GM21390 (cell line): ENCODE results near the gene DHTKD1.
"Not testable (repeated sequence)": the region's sequence is repeated elsewhere in the genome, so short reads cannot be mapped to it uniquely, and the experiment has no call there.

Source experiments
- ATAC-seq: cut with Tn5 transposase; IDR thresholded peaks from one replicate; pipeline ENCODE4 v1.9.1; 2021; ENCODE audit not compliant: unreplicated experiment

Gene DHTKD1

GRCh38 chr10:12140038-12140437, 71.3 kb downstream of the DHTKD1 start:
- no peak for ATAC-seq

- ATAC-seq = no peak
Measured at GRCh38 chr10:12144538-12144937, 75.8 kb downstream of the DHTKD1 start.

GRCh38 chr10:12150163-12150562, 81.4 kb downstream of the DHTKD1 start:
- no peak for ATAC-seq

DNA sequence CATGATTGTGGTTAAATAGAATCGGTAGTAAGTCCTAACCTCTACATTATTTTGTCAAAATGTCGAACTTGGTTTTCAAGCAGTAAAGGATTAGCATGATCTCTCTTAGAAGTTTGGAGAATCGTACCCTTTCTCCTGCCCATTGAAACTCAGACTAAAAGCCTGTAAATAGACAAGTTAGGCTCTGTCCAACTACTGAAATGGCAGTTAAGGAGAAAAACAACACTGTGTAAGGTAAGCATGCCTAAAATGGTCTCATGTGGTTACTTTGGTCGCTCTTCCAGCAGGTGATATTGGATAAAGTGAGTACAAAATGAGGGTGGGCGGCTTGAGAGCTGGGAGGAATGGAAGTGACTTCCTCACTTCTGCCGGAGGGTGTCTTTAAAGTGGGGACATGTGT, 85.8 kb downstream of the DHTKD1 start:
- no peak for ATAC-seq

DNA sequence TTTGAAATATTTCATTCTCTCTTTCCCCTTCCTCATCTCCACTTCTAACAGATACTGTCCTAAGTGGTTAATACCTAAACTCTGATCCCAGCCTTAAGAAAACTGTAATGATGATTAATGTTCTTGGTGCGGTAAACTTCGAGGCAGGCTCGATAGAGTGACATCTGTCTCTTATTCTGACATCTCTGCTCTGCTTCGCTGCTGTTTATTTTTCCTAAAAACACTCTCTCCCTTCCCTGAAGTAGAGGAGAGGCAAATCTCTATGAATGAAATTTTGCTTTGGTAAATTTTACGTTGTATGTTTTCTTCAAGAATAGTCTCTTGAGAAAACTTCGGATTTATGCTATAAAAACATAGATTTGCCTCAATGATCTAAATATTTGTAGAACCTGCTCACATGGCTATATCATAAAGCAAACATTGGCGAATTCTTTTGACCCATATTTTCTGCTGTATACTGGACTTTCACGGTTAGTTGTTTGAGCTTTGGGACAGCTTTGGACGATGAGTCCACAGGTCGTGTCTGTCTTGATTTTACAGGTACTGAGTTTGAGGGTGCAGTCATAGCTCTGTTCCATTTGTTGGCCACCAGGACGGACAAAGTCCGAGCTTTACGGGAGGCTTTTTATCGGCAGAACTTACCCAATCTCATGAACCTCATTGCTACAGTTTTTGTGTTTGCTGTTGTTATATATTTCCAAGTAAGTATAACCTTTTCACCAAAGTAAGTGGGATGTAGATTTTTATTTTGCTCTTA, 87.8 kb downstream of the DHTKD1 start:
- ATAC-seq = no peak

GRCh38 chr10:12158111-12158510, 89.4 kb downstream of the DHTKD1 start:
- ATAC-seq = no peak

GRCh38 chr10:12160664-12161063, 91.9 kb downstream of the DHTKD1 start:
- no peak for ATAC-seq

DNA sequence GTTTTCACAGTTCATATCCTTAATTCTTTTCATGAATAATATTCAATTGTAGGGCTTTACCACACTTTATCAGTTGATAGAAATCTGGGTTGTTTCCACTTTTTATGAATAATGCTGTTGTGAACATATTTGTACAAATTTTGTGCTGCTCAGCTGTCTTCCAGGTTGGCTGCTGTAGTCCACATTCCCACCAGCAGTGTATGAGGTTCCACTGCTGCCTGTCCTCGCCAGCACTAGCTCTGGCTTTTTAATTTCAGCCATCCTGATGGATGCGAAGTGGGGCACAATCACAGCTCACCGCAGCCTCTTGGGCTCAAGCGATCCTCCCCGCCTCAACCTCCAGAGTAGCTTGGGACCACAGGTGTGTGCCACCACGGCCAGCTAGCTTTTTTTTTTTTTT, 94.2 kb downstream of the DHTKD1 start:
- ATAC-seq = no peak

DNA sequence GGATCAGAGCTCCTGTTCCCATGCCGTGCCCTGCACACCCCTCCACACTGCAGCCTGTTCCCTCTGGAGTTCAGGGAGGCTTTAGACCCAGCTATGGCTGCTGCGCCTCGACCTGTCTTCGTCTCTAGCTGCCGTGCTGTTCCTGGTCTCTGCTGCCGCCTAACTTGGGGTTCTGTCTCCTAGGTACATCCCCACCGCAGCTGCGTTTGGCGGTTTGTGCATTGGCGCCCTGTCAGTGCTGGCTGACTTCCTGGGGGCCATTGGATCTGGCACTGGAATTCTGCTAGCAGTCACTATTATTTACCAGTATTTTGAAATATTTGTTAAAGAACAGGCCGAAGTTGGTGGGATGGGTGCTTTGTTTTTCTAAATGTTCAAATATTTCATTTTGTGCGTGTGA, 95.3 kb downstream of the DHTKD1 start:
- no peak for ATAC-seq

DNA sequence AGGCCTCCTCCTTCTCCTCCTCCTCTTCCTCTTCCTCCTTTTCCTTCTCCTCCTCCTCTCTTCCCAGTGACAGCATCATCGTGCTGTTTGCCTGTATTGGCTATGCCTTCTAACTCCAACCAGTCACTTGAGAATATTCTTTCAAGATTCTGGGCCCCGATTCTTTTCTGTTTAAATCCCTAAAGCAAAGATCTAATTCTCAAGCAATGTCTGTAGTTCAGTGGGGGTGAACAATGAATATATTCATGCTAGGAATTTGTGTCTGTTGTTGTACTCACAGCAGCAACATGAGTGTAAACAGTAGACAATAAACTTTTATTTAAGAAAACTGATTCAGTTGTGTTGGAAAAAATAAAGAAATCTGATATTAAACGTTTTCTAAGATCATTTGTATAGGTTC, 96.3 kb downstream of the DHTKD1 start:
- no peak for ATAC-seq

DNA sequence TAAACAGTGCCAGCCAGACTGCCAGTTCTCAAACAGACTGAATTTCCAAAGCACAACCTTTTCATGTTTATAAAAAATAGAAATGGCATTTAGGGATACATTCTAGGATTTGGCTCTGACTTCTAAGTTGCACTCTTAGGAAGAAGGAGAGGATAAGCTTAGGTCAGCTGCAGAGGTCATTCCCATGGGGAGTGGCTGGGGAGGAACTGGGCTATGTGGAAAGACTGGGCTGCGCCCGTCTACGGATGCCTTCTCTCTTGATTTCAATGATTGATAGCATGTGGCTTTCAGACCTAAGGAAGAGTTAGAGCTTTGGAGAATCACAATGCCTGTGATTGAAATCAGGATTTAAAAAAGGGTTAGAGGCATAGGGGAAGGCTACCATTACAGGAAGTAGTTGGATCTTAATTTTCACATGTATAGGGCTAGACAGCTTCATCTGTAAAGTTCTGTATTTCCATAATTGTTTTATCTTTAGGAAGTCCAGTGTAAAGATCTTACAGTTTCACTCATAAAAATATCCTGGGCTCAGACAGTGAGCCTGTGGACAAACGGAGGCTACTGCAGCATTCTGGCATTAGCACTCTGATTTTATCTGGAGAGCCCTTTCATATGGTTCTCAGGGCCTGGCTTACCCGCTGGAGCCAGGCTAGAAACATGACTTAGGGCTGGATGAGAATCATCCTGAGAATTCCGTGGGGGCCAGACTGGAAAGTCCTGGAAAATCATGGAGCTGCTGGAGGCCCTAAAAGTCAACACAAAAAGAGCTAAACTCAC, 97.4 kb downstream of the DHTKD1 start:
- no peak for ATAC-seq

DNA sequence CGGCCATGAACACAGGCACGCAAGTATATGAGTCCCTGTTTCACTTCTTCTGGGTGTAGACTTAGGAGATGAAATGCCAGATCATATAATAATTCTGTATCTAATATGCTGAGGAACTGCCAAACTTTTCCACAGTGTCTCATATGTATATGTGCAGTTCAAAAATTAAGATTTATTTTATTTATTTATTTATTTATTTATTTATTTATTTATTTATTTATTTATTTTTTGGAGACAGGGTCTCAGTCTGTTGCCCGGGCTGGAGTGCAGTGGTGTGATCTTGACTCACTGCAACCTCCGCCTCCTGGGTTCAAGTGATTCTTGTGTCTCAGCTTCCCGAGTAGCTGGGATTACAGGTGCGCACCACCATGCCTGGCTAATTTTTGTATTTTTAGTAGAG, 102.8 kb downstream of the DHTKD1 start:
- not testable (repeated sequence) for ATAC-seq
